A673 (cell line): ENCODE measurements around the gene PMEPA1.

Source experiments
- CTCF ChIP-seq: fragments of 300-800, 200-600 bp; sonication (generic); conservative IDR thresholded peaks from 2 replicates; pipeline ENCODE4 v1.5.1; 2017; ENCODE audit warnings: low read depth, mild to moderate bottlenecking, antibody characterized with exemption, low read length, moderate library complexity, mixed read lengths
- EZH2 ChIP-seq: fragments of 200-600 bp; sonication (generic); IDR thresholded peaks from 2 replicates; pipeline ENCODE4 v1.6.1; 2017; ENCODE audit warnings: borderline replicate concordance, low read depth, mild to moderate bottlenecking, mixed read lengths, antibody characterized with exemption, low read length; ENCODE audit not compliant: poor library complexity, severe bottlenecking

- TF ChIP-seq EZH2 = no peak
- TF ChIP-seq CTCF = no peak
Measured at GRCh38 chr20:57603120-57603519, 106.7 kb downstream of the PMEPA1 start.
